K562 (cell line): ENCODE measurements around the gene LOC128125822.

Experiments used
- ATAC-seq: fragments of 200-7000 bp; cut with Tn5 transposase; 3 replicates; pipeline ENCODE4 v1.9.1; 2020; ENCODE audit warnings: moderate library complexity
- BruUV-seq: library from RNA; stranded (reverse); fragments of 400-500 nt; replicated peaks from 2 replicates; lab custom pipeline; 2021; lab: Mats Ljungman, UMichigan
- CTCF ChIA-PET: fragments of 300-600 bp; formaldehyde crosslinking; extraction: SDS; loops from one replicate; lab custom pipeline; 2021; ENCODE audit warnings: low intra/inter-chr PET ratio; lab: Yijun Ruan, JAX
- POLR2A ChIA-PET: fragments of 300-600, 350-650 bp; sonication (Branson Sonifier 250); formaldehyde crosslinking; extraction: SDS; loops from one replicate; lab custom pipeline; 2021; ENCODE audit warnings: antibody characterized with exemption, inconsistent platforms; lab: Yijun Ruan, JAX
- DNase-seq, 4 experiments: peaks; one replicate each; pipeline versions ENCODE4 v3.0.0 to v3.0.0-alpha.2; 2011 to 2018; ENCODE audit warnings: low spot score in 3 of 4, mixed read lengths in 3 of 4; ENCODE audit errors: extremely low read depth in 1 of 4
- FAIRE-seq: peaks from 2 replicates; lab custom pipeline; 2011; peaks lifted over from hg19 to GRCh38; lab: Jason Lieb, UNC
- H2AFZ ChIP-seq: 2 replicates; pipeline ENCODE4 v1.6.0; 2011; ENCODE audit warnings: low read depth, low read length, control low read depth, inconsistent platforms
- H3K27ac ChIP-seq: fragments of 200-600 bp; 3 replicates; pipeline ENCODE4 v1.8.0; 2011; ENCODE audit warnings: low read depth, mild to moderate bottlenecking, control low read depth, inconsistent platforms, low read length, moderate library complexity, mixed read lengths; ENCODE audit errors: extremely low read depth
- H3K27me3 ChIP-seq, 2 experiments: fragments of 300-600 bp in 1 of 2; 2 replicates in 1 of 2; 3 replicates in 1 of 2; pipeline versions ENCODE4 v1.6.0 to v1.8.0; 2011; ENCODE audit warnings: inconsistent platforms in 2 of 2, low read length in 2 of 2, mild to moderate bottlenecking in 1 of 2, mixed read lengths in 1 of 2, moderate library complexity in 1 of 2; ENCODE audit not compliant: control insufficient read depth in 2 of 2, insufficient read depth in 2 of 2
- H3K36me3 ChIP-seq: fragments of 300-600 bp; 3 replicates; pipeline ENCODE4 v1.8.0; 2011; ENCODE audit warnings: mild to moderate bottlenecking, low read length, inconsistent platforms; ENCODE audit not compliant: control insufficient read depth, insufficient read depth
- H3K4me1 ChIP-seq, 2 experiments: fragments of 200-600 bp in 1 of 2; replicated peaks in 1 of 2; 2 replicates in 1 of 2; 3 replicates in 1 of 2; pipeline versions ENCODE4 v1.5.1 to v1.8.0; 2011; ENCODE audit warnings: inconsistent platforms in 2 of 2, low read length in 2 of 2, mild to moderate bottlenecking in 1 of 2, mixed read lengths in 1 of 2, moderate library complexity in 1 of 2; ENCODE audit not compliant: control insufficient read depth in 2 of 2, insufficient read depth in 2 of 2
- H3K4me2 ChIP-seq: 2 replicates; pipeline ENCODE4 v1.6.1; 2011; ENCODE audit warnings: low read length, control low read depth, inconsistent platforms, mixed read lengths; ENCODE audit not compliant: insufficient read depth
- H3K4me3 ChIP-seq: fragments of 200-600 bp; sonication (generic), shearing (Covaris generic); 2 replicates; pipeline ENCODE4 v1.5.1; 2016; ENCODE audit warnings: control low read depth, inconsistent platforms
- H3K79me2 ChIP-seq: fragments of 200-600 bp; 3 replicates; pipeline ENCODE4 v1.8.0; 2011; ENCODE audit warnings: low read length, inconsistent platforms; ENCODE audit not compliant: control insufficient read depth, insufficient read depth
- H3K9ac ChIP-seq, 2 experiments: 2 replicates each; pipeline versions ENCODE4 v1.6.0 to v1.6.1; 2011; ENCODE audit warnings: low read depth in 2 of 2, low read length in 2 of 2, control low read depth in 1 of 2, inconsistent platforms in 1 of 2, mild to moderate bottlenecking in 1 of 2, mixed read lengths in 1 of 2; ENCODE audit not compliant: insufficient read depth in 1 of 2
- H3K9me1 ChIP-seq: one replicate; pipeline ENCODE4 v1.6.0; 2011; ENCODE audit warnings: inconsistent platforms, mild to moderate bottlenecking, low read length, moderate library complexity; ENCODE audit not compliant: control insufficient read depth, insufficient read depth
- H3K9me3 ChIP-seq: replicated peaks from 2 replicates; pipeline ENCODE4 v1.5.1; 2011; ENCODE audit warnings: low read depth, low read length, inconsistent platforms; ENCODE audit not compliant: control insufficient read depth, insufficient read depth
- H4K20me1 ChIP-seq: replicated peaks from 2 replicates; pipeline ENCODE4 v1.6.1; 2011; ENCODE audit warnings: low read length, inconsistent platforms, mixed read lengths; ENCODE audit not compliant: control insufficient read depth, insufficient read depth
- ATF3 ChIP-seq, 2 experiments: fragments of 450-650 bp in 1 of 2; sonication (generic) in 1 of 2; formaldehyde crosslinking in 1 of 2; IDR thresholded peaks in 1 of 2; conservative IDR thresholded peaks in 1 of 2; 2 replicates each; pipeline versions ENCODE4 v1.6.1 to v1.8.1; 2016 to 2023; ENCODE audit warnings: mild to moderate bottlenecking in 2 of 2, moderate library complexity in 2 of 2, inconsistent platforms in 1 of 2, missing genetic modification reagents in 1 of 2
- CEBPG ChIP-seq, 3 experiments: fragments of 200-800 bp in 1 of 3; sonication (Bioruptor generic) in 1 of 3; sonication (generic) in 1 of 3; formaldehyde crosslinking in 1 of 3; IDR thresholded peaks in 2 of 3; conservative IDR thresholded peaks in 1 of 3; 2 replicates each; pipeline versions ENCODE4 v1.6.1 to v1.8.0; 2016 to 2022; ENCODE audit warnings: missing compliant biosample characterization in 2 of 3, missing genetic modification characterization in 2 of 3, mild to moderate bottlenecking in 1 of 3, missing genetic modification reagents in 1 of 3
- CSDE1 ChIP-seq, 2 experiments: fragments of 450-650 bp; IDR thresholded peaks; 2 replicates each; pipeline ENCODE4 v1.6.1; 2016; ENCODE audit warnings: mild to moderate bottlenecking in 1 of 2
- EGR1 ChIP-seq: fragments of 450-650 bp; conservative IDR thresholded peaks from 2 replicates; pipeline ENCODE4 v1.6.1; 2017; ENCODE audit warnings: mild to moderate bottlenecking
- FOXJ2 ChIP-seq: fragments of 200-800 bp; sonication (Bioruptor generic); IDR thresholded peaks from 2 replicates; pipeline ENCODE4 v1.6.1; 2016; ENCODE audit warnings: missing genetic modification characterization, missing compliant biosample characterization
- HLTF ChIP-seq: fragments of 450-650 bp; IDR thresholded peaks from 2 replicates; pipeline ENCODE4 v1.6.1; 2016
- RCOR1 ChIP-seq, 2 experiments: IDR thresholded peaks; 2 replicates each; pipeline ENCODE4 v1.6.1; 2012; ENCODE audit warnings: low read depth in 2 of 2, low read length in 2 of 2, borderline replicate concordance in 1 of 2, improper control_type of control experiment in 1 of 2
- SRSF1 ChIP-seq: fragments of 200-400 bp; formaldehyde crosslinking; IDR thresholded peaks from 2 replicates; pipeline ENCODE4 v1.6.1; 2017; ENCODE audit warnings: mild to moderate bottlenecking, low read depth, low read length, moderate library complexity
- TSC22D4 ChIP-seq: fragments of 450-650 bp; IDR thresholded peaks from 2 replicates; pipeline ENCODE4 v1.6.1; 2016; ENCODE audit warnings: missing genetic modification characterization, missing biosample characterization, control low read depth
- ZNF263 ChIP-seq: sonication (generic); formaldehyde crosslinking; IDR thresholded peaks from 2 replicates; pipeline ENCODE4 v1.8.0; 2022; ENCODE audit warnings: mild to moderate bottlenecking, missing genetic modification reagents, borderline replicate concordance
- ZNF764 ChIP-seq: fragments of 250-450 bp; sonication (Bioruptor Pico); IDR thresholded peaks from 2 replicates; pipeline ENCODE4 v1.4.0; 2020; ENCODE audit warnings: low read depth, mild to moderate bottlenecking, moderate library complexity
- ZSCAN29 ChIP-seq: fragments of 450-650 bp; IDR thresholded peaks from 2 replicates; pipeline ENCODE4 v1.6.1; 2017
- WGBS: fragments of 100-300 bp; shearing (Covaris generic); methylation state at CpG from one replicate; pipeline ENCODE4 v1.1.6; 2016; ENCODE audit warnings: low coverage, mixed read lengths; ENCODE audit not compliant: insufficient coverage; ENCODE audit errors: missing lambda C conversion rate; 5-methylcytosine and 5-hydroxymethylcytosine counted together
- in situ Hi-C: fragments of 300-500 bp; cut with MboI; formaldehyde crosslinking; loops from 4 replicates; pipeline ENCODE4 v1.15.0; 2018; ENCODE audit warnings: inconsistent platforms, mixed read lengths
- intact Hi-C: fragments of 100-400 bp; cut with micrococcal nuclease; formaldehyde crosslinking; loops from 2 replicates; pipeline ENCODE4 v1.14.2; 2022

LOC128125822 gene

DNA sequence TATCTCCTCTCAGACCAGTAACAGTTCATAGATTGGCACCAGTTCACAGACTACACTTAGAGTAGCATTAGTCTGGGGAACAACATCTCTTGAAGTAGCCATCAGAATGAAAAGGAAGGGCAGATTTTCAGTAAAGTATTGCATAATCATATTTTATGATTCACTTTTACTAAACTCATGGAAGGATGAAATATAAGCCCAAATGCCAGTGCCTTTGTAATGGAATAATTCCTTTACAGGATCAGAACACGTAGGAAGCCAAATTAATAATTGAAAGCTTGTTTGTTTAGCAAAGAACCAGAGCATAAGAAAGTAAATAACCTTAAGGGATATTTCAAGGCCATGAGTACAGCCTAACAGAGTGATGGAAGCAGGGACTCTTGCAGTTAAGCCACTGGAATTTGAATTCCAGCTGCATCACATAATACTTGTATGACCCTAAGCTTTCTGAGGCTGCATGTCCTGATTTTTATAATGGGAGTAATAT, 11.4 kb upstream of the LOC128125822 start (continued):
- TF ChIP-seq CEBPG (CRISPR knock-in tag; IDR thresholded peaks at IDR 0.05) (no peak), CEBPG (tag; conservative IDR thresholded peaks at IDR 0.05 in 1 of 2, IDR thresholded peaks at IDR 0.05 in 1 of 2) (peak; percentile 53 to 84; a peak in 3 of 4 replicates), ZNF263 (CRISPR knock-in tag) (no peak)
- TF ChIP-seq, all 486 proteins: peak for 3

DNA sequence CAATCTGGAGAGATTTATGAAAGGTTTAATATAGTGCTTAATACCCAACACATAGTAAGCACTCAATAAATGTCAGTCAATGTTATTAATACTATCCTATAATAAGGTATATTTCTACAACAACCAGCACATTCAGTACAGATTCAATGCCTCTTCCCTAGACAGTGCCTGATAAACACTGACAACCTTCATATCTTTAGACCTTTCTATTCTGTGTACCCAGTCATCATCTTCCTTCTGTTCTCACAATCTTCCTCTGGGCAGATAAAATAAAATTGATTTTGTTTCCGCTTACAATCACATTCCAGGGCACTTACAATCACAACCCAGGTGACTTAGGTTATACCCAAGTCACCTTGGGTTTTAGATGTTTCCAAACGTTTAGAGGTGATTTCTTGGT, 11.0 kb upstream of the LOC128125822 start:
- Histone ChIP-seq H4K20me1 (no peaks in the 10 kb centered on the region), H3K4me1 (no peaks in the 10 kb centered on the region), H3K4me2 (no peak overlapping the region), H2AFZ (no peak overlapping the region), H3K4me3 (no peak overlapping the region), H3K9ac (no peak overlapping the region), H3K36me3 (no peaks in the 10 kb centered on the region), H3K27me3 (peaks cover 0 to 4% of the 10 kb centered on the region in 2 experiments; a peak in 2 of 5 replicates), H3K9me3 (no peaks in the 10 kb centered on the region)
- BruUV-seq = no TSS peak
- intact Hi-C loops (no loop called here), in situ Hi-C loops (no loop called here)
- ChIA-PET CTCF (no interaction called here), POLR2A (interaction anchor here (1.1 kb wide), 1 partner anchor 12 kb away, joined by 3 read pairs; no protein-coding TSS in a partner anchor)
- no peak for DNase-seq
- no peak for ATAC-seq
- TF ChIP-seq ZSCAN29 = no peak
- TF ChIP-seq, all 486 proteins: peak for 0
- H3K27ac ChIP-seq = no peak overlapping the region
- H3K79me2 ChIP-seq = no peaks in the 10 kb centered on the region
- FAIRE-seq = no peak
- 4% methylated on average over 2 of the region's 2 CpGs for WGBS
- no peaks in the 10 kb centered on the region for H3K9me1 ChIP-seq

DNA sequence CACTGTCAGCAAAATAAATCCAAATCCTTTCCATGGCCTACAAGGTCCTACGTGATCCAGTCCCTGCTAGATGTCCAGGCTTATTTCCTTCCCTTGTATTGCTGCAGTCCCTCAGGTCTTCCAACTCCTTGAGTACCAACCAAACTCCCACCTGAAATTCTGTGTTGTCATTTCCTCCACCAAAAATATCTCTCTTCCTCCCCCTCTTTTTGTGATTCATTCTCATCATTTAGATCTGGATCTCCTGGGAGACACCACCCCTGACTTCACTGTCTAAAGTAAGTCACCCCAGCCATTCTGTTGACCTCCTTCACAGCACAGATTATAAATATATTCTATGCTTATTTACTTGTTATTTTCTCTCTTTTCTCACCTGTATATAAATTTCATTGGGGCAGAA, 9.0 kb upstream of the LOC128125822 start:
- no peak for FAIRE-seq
- TF ChIP-seq FOXJ2 = no peak
- TF ChIP-seq TSC22D4 (tag) = no peak
- no peak for TF ChIP-seq ZNF764
- no peak for TF ChIP-seq HLTF
- no peak for TF ChIP-seq RCOR1 (IDR thresholded peaks at IDR 0.05; ENCODE audit: borderline replicate concordance in 1 of 2, low read depth in 2 of 2, low read length in 2 of 2)
- TF ChIP-seq EGR1 = 0 out of 2 replicates have a peak, but pooled peaks have one; percentile 18
- no peak for TF ChIP-seq ATF3 (IDR thresholded peaks at IDR 0.05)
- no peak for TF ChIP-seq ATF3 (CRISPR knock-in tag; conservative IDR thresholded peaks at IDR 0.05)
- no peak for TF ChIP-seq SRSF1
- no peak for TF ChIP-seq CSDE1 (IDR thresholded peaks at IDR 0.05)
- TF ChIP-seq, all 486 proteins: peak for 1
- no peak overlapping the region for H3K4me2 ChIP-seq
- H3K27ac ChIP-seq = no peak overlapping the region
- BruUV-seq = no TSS peak
- no peaks in the 10 kb centered on the region for H3K9me3 ChIP-seq
- ATAC-seq (no peak), DNase-seq (no peak)
- H3K4me1 ChIP-seq = no peaks in the 10 kb centered on the region
- ChIA-PET CTCF (no interaction called here), POLR2A (no interaction called here)
- H2AFZ ChIP-seq = no peak overlapping the region
- no peaks in the 10 kb centered on the region for H3K9me1 ChIP-seq
- no peak overlapping the region for H3K9ac ChIP-seq
- H3K79me2 ChIP-seq = no peaks in the 10 kb centered on the region
- H4K20me1 ChIP-seq = no peaks in the 10 kb centered on the region
- intact Hi-C loops = no loop called here
- in situ Hi-C loops = no loop called here
- H3K27me3 ChIP-seq = peaks cover 0 to 4% of the 10 kb centered on the region in 2 experiments; a peak in 2 of 5 replicates
- H3K36me3 ChIP-seq = no peaks in the 10 kb centered on the region
- WGBS = 0% methylated on average over 1 of the region's 1 CpG
- no peak overlapping the region for H3K4me3 ChIP-seq
